ENCODE data around the gene C1GALT1C1L. TPM values are rescaled to one million over a fixed set of nuclear protein-coding genes. Genes with fewer than 3 reads are reported as not detected.

Gene C1GALT1C1L
- total and polyA plus RNA-seq, 2 donors (not counting 1 experiment from before 2014, with no cell fraction given), result 0.33 to 1.9 TPM

DNA sequence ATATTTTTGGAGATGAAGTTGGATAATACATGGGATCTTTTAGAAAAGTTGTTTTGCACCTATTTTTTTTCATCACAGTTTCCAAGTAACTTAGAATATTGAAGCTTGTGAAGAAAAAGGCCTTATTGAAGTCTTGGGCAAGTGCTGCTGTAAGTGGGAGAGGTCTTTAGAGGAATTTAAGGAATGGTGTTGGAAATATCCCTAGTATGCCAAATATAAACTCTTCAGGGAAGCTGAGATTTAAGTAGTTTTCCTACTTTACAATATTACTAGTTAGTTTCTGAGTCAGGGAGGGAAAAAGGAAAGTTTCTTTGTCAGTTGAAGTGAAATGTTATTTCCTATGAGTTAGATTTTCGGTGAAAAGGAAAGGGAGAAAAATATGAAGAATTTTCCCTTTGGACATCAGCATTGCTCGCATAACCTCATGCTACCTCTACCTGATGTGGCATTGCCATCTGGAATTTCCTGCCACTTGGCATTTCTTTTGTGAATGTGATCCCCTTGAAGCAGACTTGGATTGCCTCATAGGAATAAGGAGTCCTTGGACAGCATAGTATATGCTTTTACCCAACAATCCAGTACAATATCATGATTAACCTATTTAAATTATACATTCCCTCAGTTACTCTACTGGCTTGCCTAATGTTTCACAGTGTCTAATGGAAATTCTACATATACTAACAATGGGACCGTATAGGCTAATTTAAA is 27.1 kb downstream of the C1GALT1C1L start:
- no peaks in the 10 kb centered on the region for H3K27me3 ChIP-seq (ENCODE audit: control insufficient read depth, insufficient read depth, low read length)
- no peaks in the 10 kb centered on the region for H3K4me1 ChIP-seq (ENCODE audit: control insufficient read depth, extremely low read depth, insufficient read depth, low read length)
- peak; percentile 29 to 75 for DNase-seq (ENCODE audit: low read depth in 2 of 2)
- no peak for TF ChIP-seq EZH2 (IDR thresholded peaks at IDR 0.05; ENCODE audit: low read length, missing control alignments)
- TF ChIP-seq, protein P1, sequence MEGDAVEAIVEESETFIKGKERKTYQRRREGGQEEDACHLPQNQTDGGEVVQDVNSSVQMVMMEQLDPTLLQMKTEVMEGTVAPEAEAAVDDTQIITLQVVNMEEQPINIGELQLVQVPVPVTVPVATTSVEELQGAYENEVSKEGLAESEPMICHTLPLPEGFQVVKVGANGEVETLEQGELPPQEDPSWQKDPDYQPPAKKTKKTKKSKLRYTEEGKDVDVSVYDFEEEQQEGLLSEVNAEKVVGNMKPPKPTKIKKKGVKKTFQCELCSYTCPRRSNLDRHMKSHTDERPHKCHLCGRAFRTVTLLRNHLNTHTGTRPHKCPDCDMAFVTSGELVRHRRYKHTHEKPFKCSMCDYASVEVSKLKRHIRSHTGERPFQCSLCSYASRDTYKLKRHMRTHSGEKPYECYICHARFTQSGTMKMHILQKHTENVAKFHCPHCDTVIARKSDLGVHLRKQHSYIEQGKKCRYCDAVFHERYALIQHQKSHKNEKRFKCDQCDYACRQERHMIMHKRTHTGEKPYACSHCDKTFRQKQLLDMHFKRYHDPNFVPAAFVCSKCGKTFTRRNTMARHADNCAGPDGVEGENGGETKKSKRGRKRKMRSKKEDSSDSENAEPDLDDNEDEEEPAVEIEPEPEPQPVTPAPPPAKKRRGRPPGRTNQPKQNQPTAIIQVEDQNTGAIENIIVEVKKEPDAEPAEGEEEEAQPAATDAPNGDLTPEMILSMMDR (conservative IDR thresholded peaks at IDR 0.05 in 1 of 2, IDR thresholded peaks at IDR 0.05 in 1 of 2; ENCODE audit: low read depth in 1 of 2, low read length in 2 of 2), result no peak
- no peaks in the 10 kb centered on the region for H3K9me3 ChIP-seq (ENCODE audit: control insufficient read depth, insufficient read depth, low read depth, low read length)
- H3K27ac ChIP-seq (ENCODE audit: insufficient read depth, low read length), result no peak overlapping the region
- H3K9ac ChIP-seq (ENCODE audit: insufficient read depth, low read length), result no peak overlapping the region
- no peak overlapping the region for H3K4me3 ChIP-seq (replicated peaks in 1 of 4; ENCODE audit: control extremely low read depth in 1 of 4, insufficient read depth in 1 of 4, low read depth in 3 of 4, low read length in 4 of 4)
- H3K79me2 ChIP-seq (ENCODE audit: control insufficient read depth, insufficient read depth, low read length), result no peaks in the 10 kb centered on the region
- H2AFZ ChIP-seq (ENCODE audit: low read length), result peak overlapping the region; percentile 12
- H3K36me3 ChIP-seq (ENCODE audit: control insufficient read depth, insufficient read depth, low read length), result no peaks in the 10 kb centered on the region
- no peak overlapping the region for H3K4me2 ChIP-seq (ENCODE audit: extremely low read depth, insufficient read depth, low read length)
- H4K20me1 ChIP-seq (ENCODE audit: control insufficient read depth, extremely low read depth, insufficient read depth, low read length), result no peaks in the 10 kb centered on the region

DNA sequence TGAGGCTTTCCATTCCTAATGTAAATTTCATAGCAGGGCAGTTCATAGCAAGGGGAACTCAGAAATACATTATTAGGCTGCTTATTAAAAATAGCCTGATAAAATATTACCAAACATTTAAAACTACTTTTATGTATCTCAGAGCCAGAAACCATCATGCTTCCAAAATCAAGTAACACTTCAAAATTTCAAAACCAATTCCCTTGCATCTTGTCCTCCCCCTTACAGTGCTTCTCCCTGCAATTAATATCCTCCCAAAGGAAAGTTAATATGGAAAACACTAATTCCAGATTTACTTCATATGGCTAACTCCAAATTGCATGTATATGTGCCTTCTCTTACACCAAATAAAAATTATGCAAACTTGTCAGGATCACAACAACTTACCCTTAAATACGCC is 32.5 kb downstream of the C1GALT1C1L start:
- Histone ChIP-seq H3K9me3 (ENCODE audit: control insufficient read depth, insufficient read depth, low read depth, low read length) (no peaks in the 10 kb centered on the region), H3K36me3 (ENCODE audit: control insufficient read depth, insufficient read depth, low read length) (no peaks in the 10 kb centered on the region), H3K4me3 (replicated peaks in 1 of 4; ENCODE audit: control extremely low read depth in 1 of 4, insufficient read depth in 1 of 4, low read depth in 3 of 4, low read length in 4 of 4) (no peak overlapping the region), H3K9ac (ENCODE audit: insufficient read depth, low read length) (no peak overlapping the region), H3K27me3 (ENCODE audit: control insufficient read depth, insufficient read depth, low read length) (no peaks in the 10 kb centered on the region), H3K79me2 (ENCODE audit: control insufficient read depth, insufficient read depth, low read length) (no peaks in the 10 kb centered on the region), H3K4me1 (ENCODE audit: control insufficient read depth, extremely low read depth, insufficient read depth, low read length) (no peaks in the 10 kb centered on the region), H4K20me1 (ENCODE audit: control insufficient read depth, extremely low read depth, insufficient read depth, low read length) (no peaks in the 10 kb centered on the region), H2AFZ (ENCODE audit: low read length) (no peak overlapping the region), H3K27ac (ENCODE audit: insufficient read depth, low read length) (no peak overlapping the region), H3K4me2 (ENCODE audit: extremely low read depth, insufficient read depth, low read length) (no peak overlapping the region)
- peak in 1 of 2 donors; percentile 11 for DNase-seq (ENCODE audit: low read depth in 2 of 2)
- no peak for TF ChIP-seq EZH2 (IDR thresholded peaks at IDR 0.05; ENCODE audit: low read length, missing control alignments)
- TF ChIP-seq, protein P1 (conservative IDR thresholded peaks at IDR 0.05 in 1 of 2, IDR thresholded peaks at IDR 0.05 in 1 of 2; ENCODE audit: low read depth in 1 of 2, low read length in 2 of 2), result no peak

DNA sequence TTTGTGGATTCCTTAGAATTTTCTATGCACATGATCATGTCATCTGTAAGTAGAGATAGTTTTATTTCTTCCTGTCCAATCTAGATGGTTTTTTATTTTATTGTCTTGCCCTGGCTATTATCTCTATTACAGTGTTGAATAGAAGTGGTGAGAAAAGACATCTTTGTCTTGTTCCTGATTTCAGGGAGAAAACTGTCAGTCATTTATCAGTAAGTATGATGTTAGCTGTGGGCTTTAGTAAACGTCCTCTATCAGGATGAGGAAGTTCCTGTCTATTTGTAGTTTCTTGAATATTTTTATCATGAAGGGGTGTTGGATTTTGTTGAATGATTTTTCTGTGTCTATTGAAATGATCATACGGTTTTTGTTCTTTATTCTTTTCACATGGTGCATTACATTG is 33.9 kb downstream of the C1GALT1C1L start:
- Histone ChIP-seq H3K27me3 (ENCODE audit: control insufficient read depth, insufficient read depth, low read length) (no peaks in the 10 kb centered on the region), H3K9ac (ENCODE audit: insufficient read depth, low read length) (no peak overlapping the region), H3K36me3 (ENCODE audit: control insufficient read depth, insufficient read depth, low read length) (no peaks in the 10 kb centered on the region), H3K9me3 (ENCODE audit: control insufficient read depth, insufficient read depth, low read depth, low read length) (no peaks in the 10 kb centered on the region), H3K4me3 (replicated peaks in 1 of 4; ENCODE audit: control extremely low read depth in 1 of 4, insufficient read depth in 1 of 4, low read depth in 3 of 4, low read length in 4 of 4) (no peak overlapping the region), H2AFZ (ENCODE audit: low read length) (no peak overlapping the region), H3K27ac (ENCODE audit: insufficient read depth, low read length) (no peak overlapping the region), H3K79me2 (ENCODE audit: control insufficient read depth, insufficient read depth, low read length) (no peaks in the 10 kb centered on the region), H3K4me1 (ENCODE audit: control insufficient read depth, extremely low read depth, insufficient read depth, low read length) (no peaks in the 10 kb centered on the region), H4K20me1 (ENCODE audit: control insufficient read depth, extremely low read depth, insufficient read depth, low read length) (no peaks in the 10 kb centered on the region), H3K4me2 (ENCODE audit: extremely low read depth, insufficient read depth, low read length) (no peak overlapping the region)
- no peak for TF ChIP-seq EZH2 (IDR thresholded peaks at IDR 0.05; ENCODE audit: low read length, missing control alignments)
- TF ChIP-seq, protein P1 (conservative IDR thresholded peaks at IDR 0.05 in 1 of 2, IDR thresholded peaks at IDR 0.05 in 1 of 2; ENCODE audit: low read depth in 1 of 2, low read length in 2 of 2), result no peak
- no peak for DNase-seq (ENCODE audit: low read depth in 2 of 2)
